ENCODE data around the gene ACTN1. TPM values are rescaled to one million over a fixed set of nuclear protein-coding genes. Genes with fewer than 3 reads are reported as not detected.

Gene ACTN1
- total RNA-seq, 1 donor from 2014 or later = 44.9 TPM

GRCh38 chr14:69008421-69008884, 29.4 kb upstream of the ACTN1 start:
- Histone ChIP-seq H3K4me1 (ENCODE audit: control insufficient read depth in 3 of 3, insufficient read depth in 3 of 3, low read length in 3 of 3) (peaks cover 4 to 10% (median 8%) of the 10 kb centered on the region in 3 donors), H3K27me3 (ENCODE audit: control insufficient read depth in 3 of 3, insufficient read depth in 3 of 3, low read length in 3 of 3) (no peaks in the 10 kb centered on the region), H3K9me3 (ENCODE audit: control insufficient read depth in 3 of 3, low read length in 3 of 3) (no peaks in the 10 kb centered on the region), H3K9ac (ENCODE audit: low read depth in 1 of 3, low read length in 3 of 3) (no peak overlapping the region), H3K27ac (ENCODE audit: low read depth, low read length) (no peak overlapping the region), H3K36me3 (ENCODE audit: control insufficient read depth in 3 of 3, insufficient read depth in 3 of 3, low read length in 3 of 3) (no peaks in the 10 kb centered on the region), H3K4me3 (ENCODE audit: low read length in 3 of 3) (no peak overlapping the region)

GRCh38 chr14:69006346-69006745, 27.2 kb upstream of the ACTN1 start:
- peaks cover 4 to 10% (median 8%) of the 10 kb centered on the region in 3 donors for H3K4me1 ChIP-seq (ENCODE audit: control insufficient read depth in 3 of 3, insufficient read depth in 3 of 3, low read length in 3 of 3)
- H3K9me3 ChIP-seq (ENCODE audit: control insufficient read depth in 3 of 3, low read length in 3 of 3) = no peaks in the 10 kb centered on the region
- H3K27ac ChIP-seq (ENCODE audit: low read depth, low read length) = peak overlapping the region; percentile 37
- H3K27me3 ChIP-seq (ENCODE audit: control insufficient read depth in 3 of 3, insufficient read depth in 3 of 3, low read length in 3 of 3) = no peaks in the 10 kb centered on the region
- H3K9ac ChIP-seq (ENCODE audit: low read depth in 1 of 3, low read length in 3 of 3) = no peak overlapping the region
- no peak overlapping the region for H3K4me3 ChIP-seq (ENCODE audit: low read length in 3 of 3)
- H3K36me3 ChIP-seq (ENCODE audit: control insufficient read depth in 3 of 3, insufficient read depth in 3 of 3, low read length in 3 of 3) = no peaks in the 10 kb centered on the region

- Histone ChIP-seq H3K27me3 (ENCODE audit: control insufficient read depth in 3 of 3, insufficient read depth in 3 of 3, low read length in 3 of 3) (no peaks in the 10 kb centered on the region), H3K27ac (ENCODE audit: low read depth, low read length) (peak overlapping the region; percentile 37), H3K4me3 (ENCODE audit: low read length in 3 of 3) (no peak overlapping the region), H3K9ac (ENCODE audit: low read depth in 1 of 3, low read length in 3 of 3) (no peak overlapping the region), H3K4me1 (ENCODE audit: control insufficient read depth in 3 of 3, insufficient read depth in 3 of 3, low read length in 3 of 3) (peaks cover 4 to 10% (median 8%) of the 10 kb centered on the region in 3 donors), H3K9me3 (ENCODE audit: control insufficient read depth in 3 of 3, low read length in 3 of 3) (no peaks in the 10 kb centered on the region), H3K36me3 (ENCODE audit: control insufficient read depth in 3 of 3, insufficient read depth in 3 of 3, low read length in 3 of 3) (no peaks in the 10 kb centered on the region)
Observed at GRCh38 chr14:69005432-69006148, 26.5 kb upstream of the ACTN1 start.

- Histone ChIP-seq H3K27ac (ENCODE audit: low read depth, low read length) (no peak overlapping the region), H3K9ac (ENCODE audit: low read depth in 1 of 3, low read length in 3 of 3) (no peak overlapping the region), H3K4me1 (ENCODE audit: control insufficient read depth in 3 of 3, insufficient read depth in 3 of 3, low read length in 3 of 3) (peaks cover 4 to 10% (median 8%) of the 10 kb centered on the region in 3 donors), H3K9me3 (ENCODE audit: control insufficient read depth in 3 of 3, low read length in 3 of 3) (no peaks in the 10 kb centered on the region), H3K27me3 (ENCODE audit: control insufficient read depth in 3 of 3, insufficient read depth in 3 of 3, low read length in 3 of 3) (no peaks in the 10 kb centered on the region), H3K4me3 (ENCODE audit: low read length in 3 of 3) (no peak overlapping the region), H3K36me3 (ENCODE audit: control insufficient read depth in 3 of 3, insufficient read depth in 3 of 3, low read length in 3 of 3) (no peaks in the 10 kb centered on the region)
Observed at GRCh38 chr14:69004731-69005431, 25.8 kb upstream of the ACTN1 start.

- Histone ChIP-seq H3K4me3 (ENCODE audit: low read length in 3 of 3) (no peak overlapping the region), H3K9me3 (ENCODE audit: control insufficient read depth in 3 of 3, low read length in 3 of 3) (no peaks in the 10 kb centered on the region), H3K27ac (ENCODE audit: low read depth, low read length) (no peak overlapping the region), H3K36me3 (ENCODE audit: control insufficient read depth in 3 of 3, insufficient read depth in 3 of 3, low read length in 3 of 3) (no peaks in the 10 kb centered on the region), H3K9ac (ENCODE audit: low read depth in 1 of 3, low read length in 3 of 3) (no peak overlapping the region), H3K4me1 (ENCODE audit: control insufficient read depth in 3 of 3, insufficient read depth in 3 of 3, low read length in 3 of 3) (peaks cover 4 to 10% (median 8%) of the 10 kb centered on the region in 3 donors), H3K27me3 (ENCODE audit: control insufficient read depth in 3 of 3, insufficient read depth in 3 of 3, low read length in 3 of 3) (no peaks in the 10 kb centered on the region)
Observed at GRCh38 chr14:69003626-69004025, 24.5 kb upstream of the ACTN1 start.

- H3K27me3 ChIP-seq (ENCODE audit: control insufficient read depth in 3 of 3, insufficient read depth in 3 of 3, low read length in 3 of 3) = no peaks in the 10 kb centered on the region
- no peak overlapping the region for H3K9ac ChIP-seq (ENCODE audit: low read depth in 1 of 3, low read length in 3 of 3)
- H3K9me3 ChIP-seq (ENCODE audit: control insufficient read depth in 3 of 3, low read length in 3 of 3) = no peaks in the 10 kb centered on the region
- no peak overlapping the region for H3K4me3 ChIP-seq (ENCODE audit: low read length in 3 of 3)
- H3K27ac ChIP-seq (ENCODE audit: low read depth, low read length) = no peak overlapping the region
- H3K36me3 ChIP-seq (ENCODE audit: control insufficient read depth in 3 of 3, insufficient read depth in 3 of 3, low read length in 3 of 3) = no peaks in the 10 kb centered on the region
- H3K4me1 ChIP-seq (ENCODE audit: control insufficient read depth in 3 of 3, insufficient read depth in 3 of 3, low read length in 3 of 3) = peaks cover 4 to 10% (median 8%) of the 10 kb centered on the region in 3 donors
Observed at GRCh38 chr14:69002069-69002468, 23.0 kb upstream of the ACTN1 start.

- Histone ChIP-seq H3K4me1 (ENCODE audit: control insufficient read depth in 3 of 3, insufficient read depth in 3 of 3, low read length in 3 of 3) (peaks cover 4 to 10% (median 8%) of the 10 kb centered on the region in 3 donors), H3K9me3 (ENCODE audit: control insufficient read depth in 3 of 3, low read length in 3 of 3) (no peaks in the 10 kb centered on the region), H3K4me3 (ENCODE audit: low read length in 3 of 3) (no peak overlapping the region), H3K9ac (ENCODE audit: low read depth in 1 of 3, low read length in 3 of 3) (no peak overlapping the region), H3K36me3 (ENCODE audit: control insufficient read depth in 3 of 3, insufficient read depth in 3 of 3, low read length in 3 of 3) (no peaks in the 10 kb centered on the region), H3K27ac (ENCODE audit: low read depth, low read length) (no peak overlapping the region), H3K27me3 (ENCODE audit: control insufficient read depth in 3 of 3, insufficient read depth in 3 of 3, low read length in 3 of 3) (no peaks in the 10 kb centered on the region)
Observed at GRCh38 chr14:69001375-69001774, 22.3 kb upstream of the ACTN1 start.

- Histone ChIP-seq H3K27me3 (ENCODE audit: control insufficient read depth in 3 of 3, insufficient read depth in 3 of 3, low read length in 3 of 3) (no peaks in the 10 kb centered on the region), H3K27ac (ENCODE audit: low read depth, low read length) (no peak overlapping the region)
Observed at GRCh38 chr14:68998062-68998461, 19.0 kb upstream of the ACTN1 start.

GRCh38 chr14:68995731-68996130, 16.6 kb upstream of the ACTN1 start:
- H3K9ac ChIP-seq (ENCODE audit: low read depth in 1 of 3, low read length in 3 of 3) = no peak overlapping the region
- no peak overlapping the region for H3K27ac ChIP-seq (ENCODE audit: low read depth, low read length)
- H3K9me3 ChIP-seq (ENCODE audit: control insufficient read depth in 3 of 3, low read length in 3 of 3) = no peaks in the 10 kb centered on the region
- H3K27me3 ChIP-seq (ENCODE audit: control insufficient read depth in 3 of 3, insufficient read depth in 3 of 3, low read length in 3 of 3) = no peaks in the 10 kb centered on the region
- H3K36me3 ChIP-seq (ENCODE audit: control insufficient read depth in 3 of 3, insufficient read depth in 3 of 3, low read length in 3 of 3) = no peaks in the 10 kb centered on the region
- H3K4me1 ChIP-seq (ENCODE audit: control insufficient read depth in 3 of 3, insufficient read depth in 3 of 3, low read length in 3 of 3) = no peaks in the 10 kb centered on the region
- H3K4me3 ChIP-seq (ENCODE audit: low read length in 3 of 3) = no peak overlapping the region

More at GRCh38 chr14:68998062-68998461, 19.0 kb upstream of the ACTN1 start:
- Histone ChIP-seq H3K36me3 (ENCODE audit: control insufficient read depth in 3 of 3, insufficient read depth in 3 of 3, low read length in 3 of 3) (no peaks in the 10 kb centered on the region), H3K4me3 (ENCODE audit: low read length in 3 of 3) (no peak overlapping the region), H3K9ac (ENCODE audit: low read depth in 1 of 3, low read length in 3 of 3) (no peak overlapping the region), H3K9me3 (ENCODE audit: control insufficient read depth in 3 of 3, low read length in 3 of 3) (no peaks in the 10 kb centered on the region), H3K4me1 (ENCODE audit: control insufficient read depth in 3 of 3, insufficient read depth in 3 of 3, low read length in 3 of 3) (no peaks in the 10 kb centered on the region)

- H3K9ac ChIP-seq (ENCODE audit: low read depth in 1 of 3, low read length in 3 of 3) = no peak overlapping the region
Observed at GRCh38 chr14:68994056-68994455, 15.0 kb upstream of the ACTN1 start.

More at GRCh38 chr14:68994056-68994455, 15.0 kb upstream of the ACTN1 start:
- Histone ChIP-seq H3K9me3 (ENCODE audit: control insufficient read depth in 3 of 3, low read length in 3 of 3) (no peaks in the 10 kb centered on the region), H3K4me3 (ENCODE audit: low read length in 3 of 3) (no peak overlapping the region), H3K4me1 (ENCODE audit: control insufficient read depth in 3 of 3, insufficient read depth in 3 of 3, low read length in 3 of 3) (no peaks in the 10 kb centered on the region), H3K27me3 (ENCODE audit: control insufficient read depth in 3 of 3, insufficient read depth in 3 of 3, low read length in 3 of 3) (no peaks in the 10 kb centered on the region), H3K27ac (ENCODE audit: low read depth, low read length) (no peak overlapping the region), H3K36me3 (ENCODE audit: control insufficient read depth in 3 of 3, insufficient read depth in 3 of 3, low read length in 3 of 3) (no peaks in the 10 kb centered on the region)

Data from skeletal muscle tissue (tissue), 4 donors.